ENCODE results near the gene TLX2.

The TLX2 gene

GRCh38 chr2:74511104-74511989, 2.9 kb upstream of the TLX2 start:
- no peak for DNase-seq (ENCODE audit: low read depth in 2 of 2)

DNA sequence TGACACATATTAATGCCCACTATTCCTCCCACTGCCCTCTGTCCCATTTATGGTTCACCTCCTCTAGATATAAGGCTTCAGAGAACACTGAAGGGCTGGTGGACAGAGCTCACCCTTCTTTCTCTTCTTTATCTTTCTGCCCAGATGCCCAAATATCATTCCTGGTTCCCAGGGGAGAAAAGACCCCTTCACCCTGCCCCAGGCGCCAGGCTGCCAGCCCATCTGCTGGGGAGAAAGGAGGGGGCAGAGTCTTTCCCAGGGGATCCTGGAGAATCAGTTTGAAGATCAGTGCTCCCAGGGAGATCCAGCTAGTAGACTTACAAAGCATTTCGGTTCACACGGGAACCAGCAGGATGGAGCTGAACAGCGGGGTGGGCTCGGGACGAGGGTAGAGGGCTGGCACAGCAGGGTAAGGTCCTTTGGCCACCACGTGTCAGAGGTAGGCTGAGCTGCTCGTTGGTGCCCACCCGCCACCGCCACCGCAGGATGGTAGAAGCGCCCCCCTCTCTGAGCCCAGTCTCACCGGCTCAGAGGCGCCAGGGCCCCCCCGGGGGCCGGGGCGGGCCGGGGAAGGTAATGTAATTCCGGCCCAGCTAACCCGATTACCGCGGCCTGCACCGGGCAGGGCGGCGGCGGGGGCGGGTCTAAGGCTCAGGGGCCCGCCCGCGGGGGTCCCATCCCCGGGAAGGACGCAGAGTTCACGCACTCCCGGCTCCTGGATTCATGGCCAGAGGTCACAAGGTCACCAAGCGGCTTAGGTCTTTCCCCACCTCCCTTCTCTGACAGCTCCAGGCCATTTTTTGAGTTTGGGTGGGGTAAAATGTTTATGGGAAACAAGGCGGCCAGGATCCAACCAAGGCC, 1.3 kb upstream of the TLX2 start:
- no peak for DNase-seq (ENCODE audit: low read depth in 2 of 2)

GRCh38 chr2:74513605-74514367, 464 bp upstream of the TLX2 start:
- DNase-seq (ENCODE audit: low read depth in 2 of 2), result no peak

- DNase-seq (ENCODE audit: low read depth in 2 of 2), result no peak
Observed at GRCh38 chr2:74515271-74515980, 1.2 kb downstream of the TLX2 start.

DNA sequence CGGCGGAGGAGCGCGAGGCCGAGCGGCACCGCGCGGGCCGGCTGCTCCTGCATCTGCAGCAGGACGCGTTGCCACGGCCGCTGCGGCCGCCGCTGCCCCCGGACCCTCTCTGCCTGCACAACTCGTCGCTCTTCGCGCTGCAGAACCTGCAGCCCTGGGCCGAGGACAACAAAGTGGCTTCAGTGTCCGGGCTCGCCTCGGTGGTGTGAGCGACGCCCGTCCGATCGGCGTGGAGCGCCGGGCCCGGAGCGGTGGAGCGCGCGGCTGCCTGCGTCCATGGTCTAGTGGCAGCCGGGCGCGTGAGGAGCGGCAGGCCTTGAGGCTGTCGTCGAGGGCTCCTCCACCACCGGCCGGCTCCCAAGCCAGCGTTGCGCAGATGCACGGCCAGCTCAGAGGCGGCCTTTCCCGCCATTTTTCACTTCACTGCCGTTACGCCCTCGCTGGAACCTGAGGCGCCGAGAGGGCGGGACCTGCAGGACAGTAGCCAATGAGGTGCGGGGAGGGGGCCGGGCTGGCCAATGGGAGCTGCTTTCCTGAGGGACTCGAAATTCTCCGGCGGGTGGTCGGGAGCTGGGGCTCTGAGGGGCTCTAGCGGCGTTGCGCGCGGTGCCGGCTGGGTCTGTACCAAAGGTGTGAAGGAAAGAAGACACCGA, 1.9 kb downstream of the TLX2 start:
- peak; percentile 46 to 74 for DNase-seq (ENCODE audit: low read depth in 2 of 2)

- DNase-seq (ENCODE audit: low read depth in 2 of 2), result no peak
Observed at GRCh38 chr2:74516650-74517049, 2.4 kb downstream of the TLX2 start.

DNA sequence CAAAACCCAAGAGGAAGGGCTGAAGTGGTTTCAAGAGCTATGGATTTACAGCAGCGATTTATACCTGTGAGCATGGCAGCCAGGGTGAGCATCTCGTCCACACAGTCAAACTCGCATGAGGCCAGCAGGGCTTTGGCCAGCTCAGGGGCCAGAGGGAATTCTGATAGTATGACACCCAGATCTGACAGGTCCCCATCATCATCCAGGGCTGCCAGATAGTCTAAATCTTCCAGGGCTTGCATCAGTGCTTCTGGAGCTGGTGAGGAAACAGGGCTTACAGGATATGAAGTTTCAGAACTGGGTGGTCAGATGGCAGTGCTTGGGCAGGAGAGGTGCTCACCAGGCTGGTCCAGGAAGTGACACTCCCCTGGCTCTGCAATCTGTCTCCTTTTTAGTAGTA, 8.3 kb downstream of the TLX2 start:
- DNase-seq (ENCODE audit: low read depth in 2 of 2), result no peak

- no peak for DNase-seq (ENCODE audit: low read depth in 2 of 2)
Observed at GRCh38 chr2:74524005-74524404, 9.8 kb downstream of the TLX2 start.

- DNase-seq (ENCODE audit: low read depth in 2 of 2), result no peak
Observed at GRCh38 chr2:74524955-74525716, 10.9 kb downstream of the TLX2 start.

DNA sequence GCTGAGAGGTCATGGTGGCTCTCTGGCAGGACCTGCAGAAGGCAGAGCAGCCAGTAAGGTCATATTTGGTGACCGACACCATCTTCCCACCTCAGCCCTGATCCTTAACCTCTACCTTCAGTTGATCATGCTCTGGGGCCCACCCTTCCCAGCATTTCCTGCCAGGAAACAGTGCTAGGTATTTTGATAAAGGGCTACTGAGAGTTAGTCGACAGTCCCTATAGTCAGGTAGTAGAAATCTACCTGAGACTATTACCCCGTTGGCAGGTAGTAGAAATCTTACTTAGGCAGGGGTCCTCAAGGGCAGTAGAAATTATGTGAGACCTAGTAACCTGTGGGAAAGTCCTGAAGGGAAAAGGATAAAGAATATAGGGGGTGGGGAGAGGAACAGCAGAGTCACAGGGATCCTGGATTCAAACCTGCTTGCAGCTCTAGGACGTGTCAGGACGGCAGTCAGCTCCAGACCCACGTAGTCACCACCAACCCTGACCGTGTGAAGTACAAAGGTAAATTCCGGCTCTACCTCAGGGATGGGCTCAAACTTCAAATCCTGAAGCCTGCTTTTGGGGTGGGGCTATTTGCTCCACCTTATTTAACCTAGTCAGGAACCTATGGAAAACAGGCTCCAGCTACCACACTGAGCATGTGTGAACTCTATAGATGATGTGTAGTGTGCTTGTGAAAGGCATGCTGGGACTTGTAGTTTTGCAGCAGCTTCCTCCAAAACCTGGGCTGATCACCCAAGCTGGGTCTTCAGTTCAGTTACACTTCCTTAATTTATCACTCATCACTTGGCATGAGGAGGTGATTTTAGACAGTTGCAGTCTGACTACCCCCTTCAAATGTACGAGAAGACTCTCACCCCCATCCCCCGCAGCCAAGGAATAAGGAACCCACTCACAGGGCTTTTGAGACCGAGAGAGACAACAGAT, 11.7 kb downstream of the TLX2 start, which contains the start of gene DQX1:
TSS of gene DQX1 (minus strand) at position 515 of the 932 bp plus-strand sequence. CDS start at position 13, 502 bp downstream.
- DNase-seq (ENCODE audit: low read depth in 2 of 2), result no peak

DNA sequence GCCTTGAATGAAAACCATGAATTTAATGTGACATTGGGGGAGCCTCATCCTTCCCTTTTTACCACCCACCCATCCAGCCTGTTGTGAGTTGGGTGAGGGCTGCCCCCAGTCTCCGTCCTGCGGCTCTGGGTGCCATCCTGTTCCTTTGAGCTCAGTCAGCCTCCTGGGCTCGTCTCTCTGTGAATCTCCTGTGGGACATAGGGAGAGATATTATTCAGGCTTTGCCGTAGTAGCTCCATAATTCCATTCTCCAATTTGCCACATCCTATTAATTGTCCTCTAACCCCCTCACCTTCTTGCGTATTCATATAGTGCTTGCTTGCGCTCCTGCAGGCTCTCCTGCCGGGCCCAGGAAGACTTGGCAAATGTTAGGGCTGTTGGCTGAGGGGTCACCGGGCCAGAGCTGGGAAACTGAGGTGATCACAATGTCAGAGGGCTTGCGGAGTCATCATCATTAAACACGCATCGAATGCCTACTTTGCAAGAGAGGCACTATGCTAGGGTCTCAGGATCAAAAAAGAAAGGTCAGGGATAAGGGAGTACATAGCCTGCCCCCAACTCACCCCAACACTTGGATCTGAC, 12.5 kb downstream of the TLX2 start:
- no peak for DNase-seq (ENCODE audit: low read depth in 2 of 2)

DNA sequence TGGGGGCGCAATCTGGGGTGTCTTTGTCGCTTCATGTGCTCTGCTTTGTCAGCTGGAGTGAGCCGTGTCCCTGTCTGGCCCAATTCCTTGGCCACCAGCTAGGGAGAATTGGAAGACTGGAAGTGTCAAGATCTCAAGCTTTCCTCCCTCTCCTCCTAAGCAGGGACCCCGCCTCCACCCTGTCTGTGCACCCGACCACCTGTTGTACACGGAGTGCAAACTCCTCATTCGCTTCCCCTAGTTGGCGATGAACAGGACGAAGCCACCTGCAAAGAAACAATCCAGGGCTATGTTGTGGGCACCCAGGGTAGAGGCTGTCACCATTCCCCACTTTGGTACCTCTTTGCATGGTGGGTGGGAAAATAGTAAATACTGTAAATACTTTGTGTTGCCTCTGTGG, 13.5 kb downstream of the TLX2 start:
- no peak for DNase-seq (ENCODE audit: low read depth in 2 of 2)

GRCh38 chr2:74528600-74529356, 14.5 kb downstream of the TLX2 start:
- DNase-seq (ENCODE audit: low read depth in 2 of 2), result no peak

DNA sequence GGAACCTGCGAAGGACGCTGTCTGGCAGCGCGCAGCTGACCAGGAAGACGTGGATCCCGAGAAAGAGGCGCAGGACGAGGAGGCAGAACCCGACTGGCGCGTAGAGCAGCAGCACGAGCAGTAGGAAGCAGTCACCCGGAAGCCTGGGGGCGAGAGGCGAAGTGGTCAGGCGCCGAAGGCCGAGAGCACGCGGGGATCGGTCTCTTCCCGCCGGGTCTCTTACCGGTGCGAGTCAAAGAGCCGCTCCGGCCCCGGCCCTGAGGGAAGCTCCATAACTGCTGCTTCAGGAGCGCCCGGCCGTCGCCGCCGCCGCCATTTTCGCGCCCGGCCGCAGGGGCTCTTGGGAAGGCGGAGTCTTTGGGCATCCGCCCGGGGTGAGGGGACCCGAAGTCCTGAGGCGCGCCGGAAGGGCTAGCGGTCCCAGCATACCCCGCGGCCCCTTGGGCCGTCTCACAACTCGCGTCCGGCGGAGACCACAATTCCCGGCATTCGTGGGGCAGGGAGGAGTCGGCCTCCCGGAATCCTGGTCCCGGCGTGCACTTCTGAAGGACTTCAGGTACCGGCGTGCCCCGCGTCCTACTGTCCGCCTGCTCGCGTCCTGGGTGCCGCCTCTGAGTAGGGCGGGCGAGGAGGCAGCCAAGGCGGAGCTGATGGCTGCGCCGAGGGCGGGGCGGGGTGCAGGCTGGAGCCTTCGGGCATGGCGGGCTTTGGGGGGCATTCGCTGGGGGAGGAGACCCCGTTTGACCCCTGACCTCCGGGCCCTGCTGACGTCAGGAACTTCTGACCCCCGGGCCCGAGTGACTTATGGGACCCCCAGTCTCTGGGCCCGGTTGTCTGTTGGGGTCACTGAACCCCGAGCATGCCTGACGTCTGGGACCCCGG, 15.3 kb downstream of the TLX2 start, which contains the start of the genes AUP1 and HTRA2:
TSS of gene AUP1 (minus strand) at position 350 of the 882 bp plus-strand sequence. CDS start at position 273, 77 bp downstream.
TSS of gene HTRA2 (plus strand) at position 577 of the 882 bp plus-strand sequence. CDS start at position 651, 74 bp downstream.
- peak; percentile 54 to 70 for DNase-seq (ENCODE audit: low read depth in 2 of 2)

- DNase-seq (ENCODE audit: low read depth in 2 of 2), result no peak
Observed at GRCh38 chr2:74530239-74531187, 16.3 kb downstream of the TLX2 start.

Measured in stimulated activated CD4-positive, alpha-beta T cell treated with anti-CD3 and anti-CD28 coated beads, Interleukin-1b, Interleukin-23, amount 100 ng/mL, for 1 hour (primary cell).